ENCODE results near the gene EVX2.

DNA sequence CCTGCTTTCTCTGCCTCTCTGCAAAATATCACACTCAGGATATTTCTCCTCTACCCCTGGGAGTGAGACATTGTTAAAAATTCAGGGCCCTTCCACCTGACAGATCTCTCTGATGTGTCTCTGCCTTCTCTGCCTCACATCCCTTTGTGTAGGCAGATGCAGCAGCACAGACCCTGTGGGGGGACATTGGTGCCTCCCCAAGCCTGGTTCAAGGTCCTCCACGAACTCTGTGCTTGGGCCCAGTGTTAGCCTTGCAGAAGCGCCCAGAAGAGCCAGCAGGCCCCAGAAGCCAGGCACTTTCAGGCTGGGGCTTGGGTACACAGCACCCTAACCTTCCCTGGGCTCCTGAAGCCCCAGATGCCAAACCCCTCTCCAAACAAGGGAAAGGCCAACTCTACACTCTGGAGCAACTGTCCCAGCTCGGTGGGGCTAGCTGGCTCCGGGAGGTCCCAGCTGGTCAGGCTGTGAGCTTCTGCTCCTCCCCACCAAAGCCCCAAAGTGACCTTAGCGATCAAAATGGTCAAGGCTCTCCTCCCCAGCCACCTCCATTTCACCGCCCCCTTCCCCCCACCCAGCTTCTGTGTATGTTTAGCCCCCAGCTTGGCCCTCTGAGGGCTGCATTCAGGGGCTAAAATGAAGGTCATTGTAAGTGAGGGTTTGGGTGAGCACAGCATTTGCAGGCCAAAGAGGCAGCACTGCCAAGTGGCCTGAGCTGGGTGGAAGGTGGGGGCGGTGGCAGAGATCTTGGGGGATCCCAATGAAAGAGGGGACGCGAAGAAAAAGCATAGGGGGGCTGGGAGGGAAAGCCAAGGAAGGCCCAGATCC lies 41.4 kb upstream of the EVX2 start:
- no peak for TF ChIP-seq SOX15 (CRISPR knock-in tag; IDR thresholded peaks at IDR 0.05)
- TF ChIP-seq, protein P1, sequence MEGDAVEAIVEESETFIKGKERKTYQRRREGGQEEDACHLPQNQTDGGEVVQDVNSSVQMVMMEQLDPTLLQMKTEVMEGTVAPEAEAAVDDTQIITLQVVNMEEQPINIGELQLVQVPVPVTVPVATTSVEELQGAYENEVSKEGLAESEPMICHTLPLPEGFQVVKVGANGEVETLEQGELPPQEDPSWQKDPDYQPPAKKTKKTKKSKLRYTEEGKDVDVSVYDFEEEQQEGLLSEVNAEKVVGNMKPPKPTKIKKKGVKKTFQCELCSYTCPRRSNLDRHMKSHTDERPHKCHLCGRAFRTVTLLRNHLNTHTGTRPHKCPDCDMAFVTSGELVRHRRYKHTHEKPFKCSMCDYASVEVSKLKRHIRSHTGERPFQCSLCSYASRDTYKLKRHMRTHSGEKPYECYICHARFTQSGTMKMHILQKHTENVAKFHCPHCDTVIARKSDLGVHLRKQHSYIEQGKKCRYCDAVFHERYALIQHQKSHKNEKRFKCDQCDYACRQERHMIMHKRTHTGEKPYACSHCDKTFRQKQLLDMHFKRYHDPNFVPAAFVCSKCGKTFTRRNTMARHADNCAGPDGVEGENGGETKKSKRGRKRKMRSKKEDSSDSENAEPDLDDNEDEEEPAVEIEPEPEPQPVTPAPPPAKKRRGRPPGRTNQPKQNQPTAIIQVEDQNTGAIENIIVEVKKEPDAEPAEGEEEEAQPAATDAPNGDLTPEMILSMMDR (IDR thresholded peaks at IDR 0.05): no peak

All from WTC11 (cell line).